ENCODE data around the gene DESI2. TPM values are rescaled to one million over a fixed set of nuclear protein-coding genes. Genes with fewer than 3 reads are reported as not detected.
"Not testable (repeated sequence)": the region's sequence is repeated elsewhere in the genome, so short reads cannot be mapped to it uniquely, and the experiment has no call there.

DESI2 gene
- total RNA-seq, 3 donors from 2014 or later, result 27.5 to 36.3 (median 31.1) TPM

DNA sequence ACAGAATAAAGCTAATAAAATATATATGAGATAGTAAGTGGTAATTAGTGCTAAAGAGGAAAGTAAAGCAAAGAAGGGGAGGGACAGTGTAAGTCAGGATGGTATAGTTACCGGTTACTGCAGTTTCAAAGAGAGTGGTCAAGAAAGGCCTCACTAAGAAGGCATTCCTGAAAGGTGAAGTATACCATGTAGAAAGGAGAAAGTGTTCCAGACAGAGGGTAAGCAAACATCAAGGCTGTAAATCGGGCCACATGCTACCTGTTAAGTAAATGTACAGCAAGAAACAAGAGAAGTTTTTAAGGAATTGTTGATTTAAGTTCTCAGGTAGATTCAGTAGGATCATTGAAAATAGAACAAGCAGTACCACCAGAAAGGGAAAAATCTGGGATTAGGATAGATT lies 9.7 kb downstream of the DESI2 start:
- Histone ChIP-seq H3K27me3 (no peaks in the 10 kb centered on the region), H3K4me3 (no peak overlapping the region), H3K4me1 (peaks cover 0 to 5% of the 10 kb centered on the region in 2 donors), H3K36me3 (no peaks in the 10 kb centered on the region), H3K27ac (no peak overlapping the region), H3K9me3 (no peaks in the 10 kb centered on the region)
- no peak for DNase-seq (ENCODE audit: low spot score in 2 of 2)
- intact Hi-C loops (cut with DNase I; ENCODE audit: low total_unique reads), result no loop called here
- TF ChIP-seq POLR2AphosphoS5 (IDR thresholded peaks at IDR 0.05) (no peak), POLR2A (IDR thresholded peaks at IDR 0.05) (no peak), CTCF (IDR thresholded peaks at IDR 0.05) (no peak)

DNA sequence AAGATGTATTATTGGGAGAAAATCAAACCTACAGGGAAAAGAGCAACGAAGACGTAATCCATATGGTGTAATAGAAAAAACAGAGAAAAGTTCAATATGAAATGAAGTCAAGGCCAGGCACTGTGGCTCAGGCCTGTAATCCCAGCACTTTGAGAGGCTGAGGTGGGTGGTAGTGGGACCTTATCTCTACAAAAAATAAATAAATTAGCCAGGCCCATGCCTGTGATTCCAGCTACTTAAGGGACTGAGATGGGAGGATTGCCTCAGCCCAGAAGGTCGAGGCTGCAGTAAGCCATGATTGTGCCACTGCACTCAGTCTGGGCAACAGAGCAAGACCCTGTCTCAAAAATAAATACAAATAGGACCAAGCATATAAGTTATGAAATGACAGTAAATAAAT lies 11.4 kb downstream of the DESI2 start:
- Histone ChIP-seq H3K9me3 (no peaks in the 10 kb centered on the region), H3K27ac (no peak overlapping the region), H3K36me3 (no peaks in the 10 kb centered on the region), H3K4me1 (no peaks in the 10 kb centered on the region), H3K27me3 (no peaks in the 10 kb centered on the region), H3K4me3 (no peak overlapping the region)
- intact Hi-C loops (cut with DNase I; ENCODE audit: low total_unique reads), result no loop called here
- TF ChIP-seq POLR2A (IDR thresholded peaks at IDR 0.05) (no peak), CTCF (IDR thresholded peaks at IDR 0.05) (no peak), POLR2AphosphoS5 (IDR thresholded peaks at IDR 0.05) (no peak)
- DNase-seq (ENCODE audit: low spot score in 2 of 2), result no peak

DNA sequence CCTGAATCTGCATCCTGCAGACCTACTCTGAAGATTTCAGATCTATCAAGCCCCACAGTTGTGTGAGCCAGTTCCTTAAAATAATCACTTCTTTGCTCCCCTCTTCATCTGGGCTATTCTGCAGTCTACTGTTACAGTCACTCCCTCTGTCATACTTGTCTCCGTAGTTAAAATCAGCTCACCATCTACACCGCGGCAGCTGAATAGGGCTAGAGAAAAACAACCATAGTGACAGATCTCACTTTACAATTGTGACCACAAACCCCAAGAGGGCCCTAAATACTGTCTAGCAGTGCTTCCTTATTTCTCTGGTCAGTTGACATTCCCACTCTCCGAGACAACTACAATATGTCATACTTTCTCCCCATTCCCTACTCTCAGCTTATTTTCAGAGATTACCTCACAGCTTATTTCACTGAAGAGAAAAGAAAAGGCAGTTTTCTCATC lies 12.9 kb downstream of the DESI2 start:
- Histone ChIP-seq H3K4me1 (no peaks in the 10 kb centered on the region), H3K9me3 (no peaks in the 10 kb centered on the region), H3K4me3 (no peak overlapping the region), H3K27me3 (no peaks in the 10 kb centered on the region), H3K27ac (no peak overlapping the region), H3K36me3 (no peaks in the 10 kb centered on the region)
- TF ChIP-seq CTCF (IDR thresholded peaks at IDR 0.05) (no peak), POLR2AphosphoS5 (IDR thresholded peaks at IDR 0.05) (no peak), POLR2A (IDR thresholded peaks at IDR 0.05) (no peak)
- intact Hi-C loops (cut with DNase I; ENCODE audit: low total_unique reads), result no loop called here
- no peak for DNase-seq (ENCODE audit: low spot score in 2 of 2)

DNA sequence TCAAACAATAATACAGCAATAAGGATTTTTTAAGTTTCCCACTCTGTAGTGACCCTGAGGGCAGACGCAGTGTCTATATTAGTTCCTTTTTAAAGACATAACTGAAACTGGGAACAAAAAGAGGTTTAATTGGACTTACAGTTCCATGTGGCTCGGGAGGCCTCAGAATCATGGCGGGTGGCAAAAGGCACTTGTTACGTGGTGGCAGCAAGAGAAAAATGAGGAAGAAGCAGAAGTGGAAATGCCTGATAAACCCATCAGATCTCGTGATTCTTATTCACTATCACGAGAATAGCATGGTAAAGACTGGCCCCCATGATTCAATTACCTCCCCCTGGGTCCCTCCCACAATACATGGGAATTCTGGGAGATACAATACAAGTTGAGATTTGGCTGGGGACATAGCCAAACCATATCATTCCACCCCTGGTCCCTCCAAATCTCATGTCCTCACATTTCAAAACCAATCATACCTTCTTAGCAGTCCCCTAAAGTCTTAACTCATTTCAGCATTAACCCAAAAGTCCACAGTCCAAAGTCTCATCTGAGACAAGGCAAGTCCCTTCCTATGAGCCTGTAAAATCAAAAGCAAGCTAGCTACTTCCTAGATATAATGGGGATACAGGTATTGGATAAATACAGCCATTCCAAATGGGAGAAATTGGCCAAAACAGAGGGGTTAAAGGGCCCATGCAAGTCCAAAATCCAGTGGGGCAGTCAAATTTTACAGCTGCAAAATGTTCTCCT lies 13.9 kb downstream of the DESI2 start:
- H3K4me1 ChIP-seq; H3K27ac ChIP-seq; DNase-seq (ENCODE audit: low spot score in 2 of 2); H3K36me3 ChIP-seq; H3K27me3 ChIP-seq; H3K4me3 ChIP-seq; intact Hi-C loops (cut with DNase I; ENCODE audit: low total_unique reads); H3K9me3 ChIP-seq: not testable (repeated sequence)

DNA sequence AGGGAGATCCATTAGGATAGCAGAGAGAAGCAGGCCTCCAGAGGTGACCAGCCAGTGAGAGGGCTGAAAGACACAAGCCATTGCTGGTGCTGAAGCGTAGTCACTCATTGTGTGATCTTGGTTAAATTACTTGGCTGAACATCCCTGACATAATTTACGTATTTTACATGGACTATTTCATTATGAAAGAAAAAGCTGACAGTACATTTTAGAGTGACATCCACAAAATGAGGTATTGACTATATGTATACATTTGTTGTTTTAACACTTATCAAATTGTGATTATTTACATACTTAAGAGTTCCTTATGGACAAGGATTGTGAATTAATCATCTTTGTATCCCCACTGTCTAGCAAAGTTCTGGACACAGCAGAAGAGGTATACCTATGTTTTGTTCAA lies 14.9 kb downstream of the DESI2 start:
- Histone ChIP-seq H3K9me3 (no peaks in the 10 kb centered on the region), H3K4me3 (no peak overlapping the region), H3K27me3 (no peaks in the 10 kb centered on the region), H3K36me3 (no peaks in the 10 kb centered on the region), H3K4me1 (no peaks in the 10 kb centered on the region), H3K27ac (no peak overlapping the region)
- DNase-seq (ENCODE audit: low spot score in 2 of 2), result no peak
- intact Hi-C loops (cut with DNase I; ENCODE audit: low total_unique reads), result no loop called here
- no peak for TF ChIP-seq CTCF (IDR thresholded peaks at IDR 0.05)
- no peak for TF ChIP-seq POLR2AphosphoS5 (IDR thresholded peaks at IDR 0.05)
- TF ChIP-seq POLR2A (IDR thresholded peaks at IDR 0.05), result no peak

All from breast epithelium (tissue), 4 donors.